CD4-positive, CD25-positive, alpha-beta regulatory T cell (primary cell): ENCODE measurements around the gene GJD4. TPM values are rescaled to one million over a fixed set of nuclear protein-coding genes. Genes with fewer than 3 reads are reported as not detected.

Experiments used
- ATAC-seq, 2 donors: fragments of 150-1000 bp; cut with Tn5 transposase; one replicate each; pipeline ENCODE4 v1.10.0; 2021; ENCODE audit warnings: low read depth in 2 of 2, moderate number of reproducible peaks in 2 of 2, moderate library complexity in 1 of 2
- DNase-seq, 3 donors: peaks; one replicate each; pipeline versions ENCODE4 v3.0.0 to v3.0.0-alpha.2; 2012 to 2022; ENCODE audit warnings: mixed read lengths in 1 of 3
- H3K27ac ChIP-seq: one replicate; pipeline ENCODE4 v1.7.0; 2013; ENCODE audit warnings: mild to moderate bottlenecking, low read length; ENCODE audit not compliant: insufficient read depth, poor library complexity, severe bottlenecking
- H3K27me3 ChIP-seq: one replicate; pipeline ENCODE4 v1.7.0; 2013; ENCODE audit warnings: low read length; ENCODE audit not compliant: control insufficient read depth, insufficient read depth
- H3K36me3 ChIP-seq: one replicate; pipeline ENCODE4 v1.7.0; 2013; ENCODE audit warnings: mild to moderate bottlenecking, low read length, moderate library complexity; ENCODE audit not compliant: control insufficient read depth, insufficient read depth
- H3K4me1 ChIP-seq: 2 replicates; pipeline ENCODE4 v1.7.0; 2013; ENCODE audit warnings: mild to moderate bottlenecking, low read length; ENCODE audit not compliant: insufficient read depth, control insufficient read depth, poor library complexity, severe bottlenecking
- H3K4me3 ChIP-seq: one replicate; pipeline ENCODE4 v1.7.0; 2013; ENCODE audit warnings: low read depth, mild to moderate bottlenecking, low read length, moderate library complexity
- H3K9me3 ChIP-seq, 2 experiments: 1 replicate in 1 of 2; 2 replicates in 1 of 2; pipeline ENCODE4 v1.7.0; 2013; ENCODE audit warnings: low read length in 2 of 2, mild to moderate bottlenecking in 1 of 2, moderate library complexity in 1 of 2; ENCODE audit not compliant: control insufficient read depth in 2 of 2
- H3K27ac Mint-ChIP-seq, 3 donors: one replicate each; pipeline ENCODE4 v1.8.0; 2020 to 2022; ENCODE audit warnings: mild to moderate bottlenecking in 3 of 3, mixed read lengths in 3 of 3, moderate library complexity in 2 of 3
- H3K27me3 Mint-ChIP-seq: one replicate; pipeline ENCODE4 v1.8.0; 2022; ENCODE audit warnings: mild to moderate bottlenecking, mixed read lengths
- H3K36me3 Mint-ChIP-seq: one replicate; pipeline ENCODE4 v1.8.0; 2020; ENCODE audit warnings: mixed read lengths
- H3K4me1 Mint-ChIP-seq, 4 donors: one replicate each; pipeline ENCODE4 v1.8.0; 2020 to 2022; ENCODE audit warnings: mixed read lengths in 4 of 4, mild to moderate bottlenecking in 1 of 4
- H3K4me3 Mint-ChIP-seq, 4 donors: one replicate each; pipeline ENCODE4 v1.8.0; 2020 to 2022; ENCODE audit warnings: mild to moderate bottlenecking in 4 of 4, mixed read lengths in 4 of 4, moderate library complexity in 3 of 4
- H3K9me3 Mint-ChIP-seq, 7 donors: one replicate each; pipeline ENCODE4 v1.8.0; 2020 to 2022; ENCODE audit warnings: mixed read lengths in 7 of 7, mild to moderate bottlenecking in 3 of 7, moderate library complexity in 2 of 7
- polyA plus RNA-seq, 4 donors: library from polyadenylated mRNA; unstranded; fragments of 300-500 nt; fragmentation: Illumina TruSeq; gene quantifications; one replicate each; pipeline ENCODE4 v1.2.3, GENCODE V29; 2021
- total RNA-seq: library from RNA; stranded (reverse); gene quantifications from one replicate; pipeline ENCODE4 v1.2.3, GENCODE V29; 2022

Gene GJD4
- total and polyA plus RNA-seq, 5 donors from 2014 or later: not detected

GRCh38 chr10:35632027-35632426 is 26.9 kb downstream of the GJD4 start:
- Histone ChIP-seq H3K27ac (no peak overlapping the region), H3K36me3 (no peaks in the 10 kb centered on the region), H3K27me3 (peaks cover 7% of the 10 kb centered on the region), H3K4me1 (no peaks in the 10 kb centered on the region), H3K9me3 (no peaks in the 10 kb centered on the region), H3K4me3 (no peak overlapping the region)
- H3K4me3 Mint-ChIP-seq: no peak overlapping the region
- H3K27ac Mint-ChIP-seq: no peak overlapping the region
- ATAC-seq: no peak
- DNase-seq: no peak
- no peaks in the 10 kb centered on the region for H3K36me3 Mint-ChIP-seq
- peaks cover 26% of the 10 kb centered on the region for H3K27me3 Mint-ChIP-seq
- peaks cover 0 to 3% (median 0%) of the 10 kb centered on the region in 7 donors for H3K9me3 Mint-ChIP-seq
- H3K4me1 Mint-ChIP-seq: peaks cover 0 to 6% (median 0%) of the 10 kb centered on the region in 4 donors

- no peaks in the 10 kb centered on the region for H3K36me3 Mint-ChIP-seq
- peaks cover 39% of the 10 kb centered on the region for H3K27me3 Mint-ChIP-seq
- DNase-seq: no peak
- peaks cover 0 to 2% (median 0%) of the 10 kb centered on the region in 7 donors for H3K9me3 Mint-ChIP-seq
- Histone ChIP-seq H3K4me1 (no peaks in the 10 kb centered on the region), H3K4me3 (no peak overlapping the region), H3K9me3 (no peaks in the 10 kb centered on the region), H3K36me3 (no peaks in the 10 kb centered on the region), H3K27ac (no peak overlapping the region), H3K27me3 (peaks cover 18% of the 10 kb centered on the region)
- no peak for ATAC-seq
- H3K4me1 Mint-ChIP-seq: peaks cover 0 to 11% (median 0%) of the 10 kb centered on the region in 4 donors
- no peak overlapping the region for H3K27ac Mint-ChIP-seq
- no peak overlapping the region for H3K4me3 Mint-ChIP-seq
These were observed 28.2 kb downstream of the GJD4 start for GRCh38 chr10:35633006-35633980.

- Mint-ChIP-seq H3K36me3 (no peaks in the 10 kb centered on the region), H3K4me1 (peaks cover 0 to 21% (median 0%) of the 10 kb centered on the region in 4 donors), H3K4me3 (peak overlapping the region in 1 of 4 donors; percentile 31), H3K27me3 (peaks cover 43% of the 10 kb centered on the region), H3K9me3 (peaks cover 0 to 3% (median 0%) of the 10 kb centered on the region in 7 donors), H3K27ac (no peak overlapping the region)
- Histone ChIP-seq H3K4me1 (peaks cover 5% of the 10 kb centered on the region), H3K27ac (no peak overlapping the region), H3K4me3 (no peak overlapping the region), H3K36me3 (no peaks in the 10 kb centered on the region), H3K9me3 (no peaks in the 10 kb centered on the region), H3K27me3 (peaks cover 25% of the 10 kb centered on the region)
- ATAC-seq (peak; percentile 58 to 66), DNase-seq (peak in 2 of 3 donors; percentile 54 to 69)
These were observed 30.4 kb downstream of the GJD4 start for GRCh38 chr10:35635576-35635975.

GRCh38 chr10:35636956-35637355 is 31.8 kb downstream of the GJD4 start:
- ATAC-seq (no peak), DNase-seq (no peak)
- Mint-ChIP-seq H3K36me3 (no peaks in the 10 kb centered on the region), H3K9me3 (peaks cover 0 to 3% (median 0%) of the 10 kb centered on the region in 7 donors), H3K4me3 (peak overlapping the region in 1 of 4 donors; percentile 1), H3K27ac (no peak overlapping the region), H3K27me3 (peaks cover 48% of the 10 kb centered on the region), H3K4me1 (peaks cover 0 to 26% (median 0%) of the 10 kb centered on the region in 4 donors)
- Histone ChIP-seq H3K4me1 (peaks cover 15% of the 10 kb centered on the region), H3K9me3 (no peaks in the 10 kb centered on the region), H3K36me3 (no peaks in the 10 kb centered on the region), H3K27ac (no peak overlapping the region), H3K27me3 (peaks cover 25% of the 10 kb centered on the region), H3K4me3 (no peak overlapping the region)

- H3K27ac ChIP-seq: no peak overlapping the region
- Mint-ChIP-seq H3K27ac (no peak overlapping the region), H3K27me3 (peaks cover 49% of the 10 kb centered on the region), H3K4me1 (peaks cover 0 to 29% (median 2%) of the 10 kb centered on the region in 4 donors), H3K36me3 (no peaks in the 10 kb centered on the region), H3K9me3 (peaks cover 0 to 3% (median 0%) of the 10 kb centered on the region in 7 donors), H3K4me3 (peak overlapping the region in 1 of 4 donors; percentile 3)
- peaks cover 19% of the 10 kb centered on the region for H3K4me1 ChIP-seq
- DNase-seq (no peak), ATAC-seq (no peak)
- no peaks in the 10 kb centered on the region for H3K9me3 ChIP-seq
- no peaks in the 10 kb centered on the region for H3K36me3 ChIP-seq
- no peak overlapping the region for H3K4me3 ChIP-seq
- H3K27me3 ChIP-seq: peaks cover 25% of the 10 kb centered on the region
These were observed 32.3 kb downstream of the GJD4 start for GRCh38 chr10:35637462-35637861.

GRCh38 chr10:35638101-35638500 is 33.0 kb downstream of the GJD4 start:
- Mint-ChIP-seq H3K27ac (no peak overlapping the region), H3K4me1 (peaks cover 0 to 33% (median 2%) of the 10 kb centered on the region in 4 donors), H3K27me3 (peaks cover 47% of the 10 kb centered on the region)

GRCh38 chr10:35639021-35639727 is 34.0 kb downstream of the GJD4 start:
- Histone ChIP-seq H3K27ac (no peak overlapping the region), H3K4me1 (peaks cover 30% of the 10 kb centered on the region), H3K4me3 (no peak overlapping the region), H3K9me3 (no peaks in the 10 kb centered on the region), H3K27me3 (peaks cover 25% of the 10 kb centered on the region), H3K36me3 (no peaks in the 10 kb centered on the region)
- H3K27ac Mint-ChIP-seq: no peak overlapping the region
- DNase-seq (no peak), ATAC-seq (no peak)
- peaks cover 53% of the 10 kb centered on the region for H3K27me3 Mint-ChIP-seq
- H3K36me3 Mint-ChIP-seq: no peaks in the 10 kb centered on the region
- H3K4me3 Mint-ChIP-seq: peak overlapping the region in 2 of 4 donors; percentile 68 to 73
- H3K4me1 Mint-ChIP-seq: peaks cover 0 to 42% (median 10%) of the 10 kb centered on the region in 4 donors
- peaks cover 0 to 3% (median 0%) of the 10 kb centered on the region in 7 donors for H3K9me3 Mint-ChIP-seq

More at GRCh38 chr10:35638101-35638500, 33.0 kb downstream of the GJD4 start:
- no peak overlapping the region for H3K4me3 ChIP-seq
- no peaks in the 10 kb centered on the region for H3K9me3 ChIP-seq
- DNase-seq (no peak), ATAC-seq (no peak)
- H3K36me3 ChIP-seq: no peaks in the 10 kb centered on the region
- peaks cover 25% of the 10 kb centered on the region for H3K27me3 ChIP-seq
- peaks cover 25% of the 10 kb centered on the region for H3K4me1 ChIP-seq
- no peaks in the 10 kb centered on the region for H3K36me3 Mint-ChIP-seq
- H3K4me3 Mint-ChIP-seq: peak overlapping the region in 1 of 4 donors; percentile 32
- peaks cover 0 to 3% (median 0%) of the 10 kb centered on the region in 7 donors for H3K9me3 Mint-ChIP-seq
- H3K27ac ChIP-seq: no peak overlapping the region
